ENCODE results near the gene ASCC3.

Gene ASCC3

DNA sequence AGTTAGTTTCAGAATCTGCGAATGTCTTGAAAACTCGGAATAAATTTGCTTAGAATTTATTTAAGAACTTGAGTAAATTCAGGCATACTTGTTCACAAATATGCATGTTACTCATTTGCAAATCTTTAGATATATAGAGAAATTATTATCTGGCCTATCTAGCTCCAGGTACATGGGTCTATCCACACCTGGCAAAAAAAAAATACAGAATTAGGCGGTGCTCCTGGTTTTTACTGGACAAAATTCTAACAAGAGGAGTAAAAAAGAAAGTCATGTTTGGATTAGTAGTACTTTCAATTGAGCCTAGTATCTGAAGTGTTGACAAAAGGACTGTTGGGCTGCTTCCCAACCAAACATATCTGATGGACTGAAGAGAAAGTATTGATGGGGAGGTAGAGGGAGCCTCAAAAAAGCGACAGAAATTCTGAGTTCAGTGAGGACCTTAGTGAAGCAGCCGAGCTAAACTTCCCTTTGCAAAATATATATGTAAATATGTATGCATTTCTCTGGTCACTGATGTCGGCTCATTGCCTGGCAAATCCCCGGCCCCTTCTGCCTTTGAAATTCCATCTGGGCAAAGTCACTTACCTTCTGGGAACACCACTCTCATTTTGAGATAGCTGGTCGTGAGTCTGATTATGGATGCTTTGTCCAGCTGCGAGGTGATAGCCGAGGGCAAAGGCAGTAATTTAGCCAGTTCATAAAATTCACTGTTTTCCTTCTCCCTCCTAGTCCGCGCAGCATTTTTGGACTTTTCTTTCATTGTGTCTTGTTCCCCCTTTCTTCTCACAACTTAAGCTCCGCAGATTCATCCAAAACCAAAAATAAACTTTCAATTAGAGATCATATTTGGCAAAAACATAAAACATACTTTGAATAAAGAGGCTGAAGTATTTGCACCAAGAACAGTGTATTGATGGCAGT, 418.2 kb downstream of the ASCC3 start:
- peak in 1 of 2 experiments; percentile 16 for DNase-seq

DNA sequence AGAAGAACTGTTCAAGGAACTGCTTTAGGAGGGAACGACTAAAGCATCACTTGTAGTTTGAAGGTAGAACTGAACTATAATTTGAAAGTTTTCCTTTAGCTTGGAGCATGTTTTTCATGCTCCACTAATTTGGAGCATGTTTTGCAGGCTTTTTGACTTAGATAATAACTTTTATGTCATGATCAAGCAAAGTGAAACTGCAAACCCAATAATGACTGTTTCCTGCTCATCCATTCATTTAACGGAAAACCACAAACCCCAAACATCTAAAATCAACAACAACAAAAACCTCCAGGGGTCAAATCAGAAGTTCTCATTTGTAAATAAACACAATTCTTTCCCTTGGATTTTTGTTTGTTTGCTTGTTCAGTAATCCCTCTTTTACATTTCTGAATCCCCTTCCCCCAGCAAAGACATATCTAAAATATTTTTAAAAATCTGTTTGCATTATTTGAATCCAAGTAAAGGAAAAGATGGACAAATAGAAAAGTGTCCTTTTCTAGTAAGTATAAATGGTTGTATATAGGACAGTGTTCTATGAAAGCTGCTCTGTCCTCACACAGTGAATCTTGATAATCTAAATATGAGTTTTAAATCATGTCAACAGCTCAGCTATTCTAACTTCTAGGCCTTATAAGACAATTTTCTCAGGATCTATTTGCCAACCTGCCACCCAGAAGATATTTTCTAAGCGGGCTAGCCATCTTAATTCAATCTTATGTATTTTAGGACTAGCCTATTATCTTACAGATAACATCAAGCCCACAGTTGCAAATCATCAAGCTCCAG, 419.0 kb downstream of the ASCC3 start:
- no peak for DNase-seq

DNA sequence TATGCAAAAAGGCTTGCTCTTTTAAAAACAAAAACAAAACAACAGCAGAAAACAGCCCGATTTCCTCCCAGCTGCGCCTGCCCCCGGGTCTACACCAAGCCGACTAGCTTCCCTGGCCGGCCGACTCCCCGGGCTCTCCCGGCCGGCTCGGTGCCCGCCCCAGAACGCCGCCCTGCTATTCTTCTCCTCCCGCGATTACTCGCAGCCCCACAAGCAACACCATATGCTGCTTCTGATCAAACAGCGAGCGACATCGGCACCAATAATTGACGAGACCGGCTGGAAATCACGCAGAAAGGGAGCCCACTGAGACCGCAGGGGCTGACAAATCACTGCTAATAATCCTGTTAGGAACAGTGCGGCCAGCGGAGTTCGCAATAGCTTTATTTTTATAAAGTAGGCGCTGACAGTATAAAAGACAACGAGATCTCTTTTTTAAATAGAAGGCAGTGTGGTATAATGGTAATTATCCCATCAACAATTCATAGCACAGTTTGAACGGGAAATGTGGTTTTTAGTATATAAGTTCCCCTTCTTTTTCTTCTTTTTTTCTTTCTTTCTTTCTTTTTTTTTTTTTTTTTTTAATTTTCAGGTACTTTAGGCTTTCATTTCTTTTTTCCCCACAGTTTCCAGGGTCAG, 419.7 kb downstream of the ASCC3 start:
- DNase-seq = peak; percentile 67 to 73

DNA sequence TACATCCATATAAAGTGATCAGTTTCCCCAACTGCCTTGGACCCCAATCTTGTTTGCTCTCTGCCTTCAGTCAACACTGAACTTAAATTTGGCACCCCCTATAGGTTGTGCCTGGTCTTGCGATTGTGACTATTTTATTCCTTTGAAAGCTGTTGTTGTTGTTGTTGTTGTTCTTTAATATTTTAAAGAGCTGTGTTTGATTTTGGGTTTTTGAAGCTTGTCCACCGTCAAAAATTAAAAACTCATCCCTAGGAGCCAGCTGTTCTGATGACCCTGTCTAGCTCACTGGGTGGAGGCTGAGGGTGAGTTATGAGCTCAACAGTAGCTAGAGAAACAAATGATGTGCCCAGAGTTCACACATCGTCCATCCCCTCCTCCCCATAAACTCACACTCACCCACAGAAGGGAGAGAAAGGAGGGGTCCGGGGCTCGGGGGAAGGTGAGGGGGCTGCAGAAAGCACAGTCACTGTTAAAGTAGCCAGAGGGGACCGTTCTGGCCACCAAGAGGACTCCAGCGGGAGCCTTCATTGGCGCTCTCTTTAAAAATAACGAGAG, 420.4 kb downstream of the ASCC3 start:
- DNase-seq = peak in 1 of 2 experiments; percentile 30

DNA sequence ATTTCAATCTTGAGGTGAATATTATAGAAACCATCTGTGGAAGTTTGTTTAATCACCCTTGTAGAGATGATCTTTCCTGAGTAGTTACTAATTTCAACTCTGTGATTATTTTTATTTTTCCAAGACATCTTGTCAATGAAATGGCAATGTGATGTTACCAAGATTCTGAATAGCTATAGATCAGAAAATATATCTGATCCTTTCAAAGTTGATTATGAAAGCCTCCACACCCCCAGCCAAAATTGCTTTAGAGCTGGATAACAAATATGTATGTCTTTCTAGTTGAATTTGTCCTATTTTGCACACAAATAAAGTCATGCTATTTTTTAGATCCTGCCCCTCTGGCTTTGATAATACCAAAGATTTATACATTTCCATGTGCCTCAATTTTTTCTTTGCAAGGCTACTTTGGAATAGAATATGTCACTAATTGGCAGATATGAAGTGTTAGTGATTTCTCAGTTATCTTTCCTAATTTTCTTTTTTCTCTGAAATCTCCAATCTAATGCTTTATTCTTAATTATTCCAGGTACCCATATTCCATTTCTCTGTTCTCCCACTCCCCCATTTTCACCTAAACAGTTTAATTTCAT, 421.4 kb downstream of the ASCC3 start:
- no peak for DNase-seq

DNA sequence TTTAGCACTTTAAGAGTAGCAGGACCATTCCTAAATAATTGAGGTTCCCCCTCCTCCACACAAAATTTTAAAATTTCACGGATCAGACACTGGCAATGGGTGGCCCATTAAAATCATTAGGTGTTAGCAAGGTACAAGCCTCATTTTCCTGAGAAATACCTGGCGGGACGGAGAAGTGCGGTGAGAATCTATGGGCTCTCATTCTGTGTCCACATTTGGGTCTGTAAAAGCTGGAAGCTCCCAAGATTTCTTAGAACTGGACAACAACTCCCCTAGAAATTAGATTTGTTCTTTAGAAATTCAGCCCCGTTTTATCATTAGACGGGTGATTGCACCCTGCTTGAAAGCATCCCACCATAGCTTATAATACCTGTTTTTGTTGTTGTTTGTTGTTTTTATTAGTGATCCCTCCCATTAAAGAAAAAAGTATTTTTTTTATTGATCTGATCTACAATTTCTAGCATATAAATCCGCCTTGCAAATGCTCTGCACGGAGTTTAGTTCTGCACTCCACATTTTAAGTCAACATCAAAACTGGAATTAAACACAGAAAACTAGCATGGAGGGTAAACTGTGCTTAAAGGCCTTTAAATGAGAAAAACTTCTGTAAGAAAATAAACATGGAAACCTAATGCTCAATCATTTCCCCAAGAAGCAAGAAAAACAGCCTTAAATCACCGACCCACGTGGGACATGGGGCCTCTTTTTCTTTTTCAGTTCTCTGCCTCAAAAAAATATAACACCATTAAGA, 422.1 kb downstream of the ASCC3 start:
- no peak for DNase-seq
